Calu3 (cell line): Measurements from ENCODE around the gene BACH1. TPM values are rescaled to one million over a fixed set of nuclear protein-coding genes. Genes with fewer than 3 reads are reported as not detected.

Source experiments
- BruUV-seq: library from RNA; stranded (reverse); fragments of 400-500 nt; replicated peaks from 2 replicates; lab custom pipeline; 2021; lab: Mats Ljungman, UMichigan
- CTCF ChIA-PET: fragments of 300-600 bp; sonication (Branson Sonifier 250); formaldehyde crosslinking; loops from one replicate; lab custom pipeline; 2022; ENCODE audit warnings: antibody characterized with exemption; lab: Charles Lee
- DNase-seq: peaks from one replicate; pipeline ENCODE4 v3.0.0; 2022
- H3K27ac Mint-ChIP-seq: one replicate; pipeline ENCODE4 v1.8.0; 2022; ENCODE audit warnings: mixed read lengths; ENCODE audit not compliant: unreplicated experiment
- H3K27me3 Mint-ChIP-seq: one replicate; pipeline ENCODE4 v1.8.0; 2022; ENCODE audit warnings: mixed read lengths; ENCODE audit not compliant: unreplicated experiment
- H3K36me3 Mint-ChIP-seq: one replicate; pipeline ENCODE4 v1.8.0; 2022; ENCODE audit warnings: mild to moderate bottlenecking, moderate library complexity, mixed read lengths; ENCODE audit not compliant: insufficient read depth, unreplicated experiment
- H3K4me1 Mint-ChIP-seq: one replicate; pipeline ENCODE4 v1.8.0; 2022; ENCODE audit warnings: mild to moderate bottlenecking, low read depth, mixed read lengths; ENCODE audit not compliant: unreplicated experiment
- H3K4me3 Mint-ChIP-seq: one replicate; pipeline ENCODE4 v1.8.0; 2022; ENCODE audit warnings: mild to moderate bottlenecking, low read depth, moderate library complexity, mixed read lengths; ENCODE audit not compliant: unreplicated experiment
- H3K9me3 Mint-ChIP-seq: one replicate; pipeline ENCODE4 v1.8.0; 2022; ENCODE audit warnings: low read depth, mixed read lengths; ENCODE audit not compliant: unreplicated experiment
- intact Hi-C: fragments of 100-400 bp; cut with micrococcal nuclease; formaldehyde crosslinking; loops from one replicate; pipeline ENCODE4 v1.10.0; 2022; ENCODE audit not compliant: unreplicated experiment
- total RNA-seq: library from RNA; stranded (reverse); gene quantifications from 2 replicates; pipeline ENCODE4 v1.2.3, GENCODE V29; 2022
- TF ChIP-seq, protein P1 (sequence below): fragments of 200-600 bp; IDR thresholded peaks from one replicate; pipeline ENCODE4 v1.8.0; 2022; ENCODE audit warnings: antibody characterized with exemption; ENCODE audit not compliant: unreplicated experiment

Gene BACH1
- total RNA-seq, 1 experiment from 2014 or later, result 80.2 TPM

DNA sequence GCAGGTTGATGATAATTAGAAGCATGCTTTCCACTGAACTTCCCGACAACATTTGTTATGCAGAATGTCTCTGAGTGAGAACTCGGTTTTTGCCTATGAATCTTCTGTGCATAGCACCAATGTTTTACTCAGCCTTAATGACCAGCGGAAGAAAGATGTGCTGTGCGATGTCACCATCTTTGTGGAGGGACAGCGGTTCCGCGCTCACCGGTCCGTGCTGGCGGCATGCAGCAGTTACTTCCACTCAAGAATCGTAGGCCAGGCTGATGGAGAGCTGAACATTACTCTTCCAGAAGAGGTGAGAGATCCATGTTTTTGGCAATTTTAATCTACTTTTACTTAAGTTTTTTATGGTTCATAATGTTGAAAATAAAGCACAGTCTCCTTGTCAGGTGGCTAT, 22.5 kb downstream of the BACH1 start:
- intact Hi-C loops, result no loop called here
- TF ChIP-seq, protein P1, sequence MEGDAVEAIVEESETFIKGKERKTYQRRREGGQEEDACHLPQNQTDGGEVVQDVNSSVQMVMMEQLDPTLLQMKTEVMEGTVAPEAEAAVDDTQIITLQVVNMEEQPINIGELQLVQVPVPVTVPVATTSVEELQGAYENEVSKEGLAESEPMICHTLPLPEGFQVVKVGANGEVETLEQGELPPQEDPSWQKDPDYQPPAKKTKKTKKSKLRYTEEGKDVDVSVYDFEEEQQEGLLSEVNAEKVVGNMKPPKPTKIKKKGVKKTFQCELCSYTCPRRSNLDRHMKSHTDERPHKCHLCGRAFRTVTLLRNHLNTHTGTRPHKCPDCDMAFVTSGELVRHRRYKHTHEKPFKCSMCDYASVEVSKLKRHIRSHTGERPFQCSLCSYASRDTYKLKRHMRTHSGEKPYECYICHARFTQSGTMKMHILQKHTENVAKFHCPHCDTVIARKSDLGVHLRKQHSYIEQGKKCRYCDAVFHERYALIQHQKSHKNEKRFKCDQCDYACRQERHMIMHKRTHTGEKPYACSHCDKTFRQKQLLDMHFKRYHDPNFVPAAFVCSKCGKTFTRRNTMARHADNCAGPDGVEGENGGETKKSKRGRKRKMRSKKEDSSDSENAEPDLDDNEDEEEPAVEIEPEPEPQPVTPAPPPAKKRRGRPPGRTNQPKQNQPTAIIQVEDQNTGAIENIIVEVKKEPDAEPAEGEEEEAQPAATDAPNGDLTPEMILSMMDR, result no peak
- H3K27ac Mint-ChIP-seq, result no peak overlapping the region
- peaks cover 27% of the 10 kb centered on the region for H3K36me3 Mint-ChIP-seq
- no peaks in the 10 kb centered on the region for H3K27me3 Mint-ChIP-seq
- no peak for DNase-seq
- peaks cover 2% of the 10 kb centered on the region for H3K9me3 Mint-ChIP-seq
- CTCF ChIA-PET, result no interaction called here
- H3K4me1 Mint-ChIP-seq, result peaks cover 47% of the 10 kb centered on the region
- no TSS peak for BruUV-seq
- no peak overlapping the region for H3K4me3 Mint-ChIP-seq

DNA sequence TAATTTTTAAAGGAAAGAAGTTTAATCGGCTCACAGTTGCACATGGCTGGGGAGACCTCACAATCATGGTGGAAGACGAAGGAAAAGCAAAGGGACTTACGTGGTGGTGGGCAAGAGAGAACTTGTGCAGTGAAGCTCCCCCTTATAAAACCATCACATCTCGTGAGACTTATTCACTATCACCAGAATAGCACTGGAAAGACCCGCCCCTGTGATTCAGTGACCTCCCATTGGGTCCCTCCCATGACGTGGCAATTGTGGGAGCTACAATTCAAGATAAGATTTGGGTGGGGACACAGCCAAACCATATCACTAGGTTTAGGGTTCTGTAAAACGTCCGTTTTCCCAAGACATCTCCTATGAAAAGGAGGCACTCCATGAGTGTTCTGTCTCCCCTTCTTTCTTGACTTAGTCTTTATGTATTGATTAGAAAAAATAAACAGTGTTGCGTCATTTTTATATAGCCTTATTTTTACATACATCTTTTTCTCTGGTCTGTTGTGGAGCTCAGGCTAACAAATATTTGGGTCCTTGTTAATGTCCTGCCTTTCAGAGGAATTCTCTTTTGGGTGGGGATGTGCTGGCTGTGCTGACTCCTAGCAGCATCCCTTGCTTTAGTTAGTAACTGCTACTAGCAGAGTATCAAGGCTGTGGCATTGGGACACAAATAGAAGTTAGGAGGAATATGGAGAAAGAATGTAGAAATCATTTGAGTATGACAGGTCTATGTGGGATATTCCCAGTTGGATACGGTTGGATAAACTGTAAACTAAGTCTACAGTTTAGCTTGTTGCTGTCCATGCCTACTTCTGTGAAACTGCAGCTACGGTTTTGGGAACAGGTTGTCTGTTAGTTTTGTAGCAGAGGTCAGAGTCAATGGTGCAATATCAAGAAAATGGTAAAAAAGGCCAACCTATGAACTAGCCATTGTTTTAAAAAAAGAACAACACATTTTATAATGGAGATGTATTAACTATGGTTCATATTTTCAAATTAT, 23.5 kb downstream of the BACH1 start:
- peak overlapping the region; percentile 27 for H3K27ac Mint-ChIP-seq
- peaks cover 42% of the 10 kb centered on the region for H3K4me1 Mint-ChIP-seq
- CTCF ChIA-PET, result no interaction called here
- peaks cover 2% of the 10 kb centered on the region for H3K9me3 Mint-ChIP-seq
- no TSS peak for BruUV-seq
- intact Hi-C loops, result no loop called here
- H3K36me3 Mint-ChIP-seq, result peaks cover 37% of the 10 kb centered on the region
- H3K4me3 Mint-ChIP-seq, result no peak overlapping the region
- TF ChIP-seq, protein P1, result no peak
- DNase-seq, result no peak
- H3K27me3 Mint-ChIP-seq, result no peaks in the 10 kb centered on the region

DNA sequence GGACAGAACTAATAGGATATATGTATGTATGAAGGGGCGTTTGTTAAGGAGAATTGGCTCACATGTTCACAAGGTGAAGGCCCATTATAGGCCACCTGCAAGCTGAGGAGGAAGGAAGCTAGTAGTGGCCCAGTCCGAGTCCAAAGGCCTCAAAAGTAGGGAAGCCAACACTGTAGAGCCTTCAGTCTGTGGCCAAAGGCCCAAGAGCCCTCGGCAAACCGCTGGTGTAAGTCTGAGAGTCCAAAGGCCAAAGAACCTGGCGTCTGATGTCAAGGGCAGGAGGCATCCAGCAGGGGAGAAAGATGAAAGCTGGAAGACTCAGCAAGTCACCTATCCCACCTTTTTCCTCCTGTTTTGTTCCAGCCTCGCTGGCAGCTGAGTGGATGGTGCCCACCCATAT, 24.5 kb downstream of the BACH1 start:
- Mint-ChIP-seq H3K27me3 (no peaks in the 10 kb centered on the region), H3K27ac (no peak overlapping the region), H3K4me1 (peaks cover 32% of the 10 kb centered on the region), H3K36me3 (peaks cover 35% of the 10 kb centered on the region), H3K9me3 (peaks cover 2% of the 10 kb centered on the region), H3K4me3 (no peak overlapping the region)
- intact Hi-C loops, result no loop called here
- CTCF ChIA-PET, result interaction anchor here (0.6 kb wide), 1 partner anchor 82 kb away, joined by 5 read pairs; no protein-coding TSS in a partner anchor
- DNase-seq, result no peak
- TF ChIP-seq, protein P1, result no peak
- BruUV-seq, result no TSS peak

DNA sequence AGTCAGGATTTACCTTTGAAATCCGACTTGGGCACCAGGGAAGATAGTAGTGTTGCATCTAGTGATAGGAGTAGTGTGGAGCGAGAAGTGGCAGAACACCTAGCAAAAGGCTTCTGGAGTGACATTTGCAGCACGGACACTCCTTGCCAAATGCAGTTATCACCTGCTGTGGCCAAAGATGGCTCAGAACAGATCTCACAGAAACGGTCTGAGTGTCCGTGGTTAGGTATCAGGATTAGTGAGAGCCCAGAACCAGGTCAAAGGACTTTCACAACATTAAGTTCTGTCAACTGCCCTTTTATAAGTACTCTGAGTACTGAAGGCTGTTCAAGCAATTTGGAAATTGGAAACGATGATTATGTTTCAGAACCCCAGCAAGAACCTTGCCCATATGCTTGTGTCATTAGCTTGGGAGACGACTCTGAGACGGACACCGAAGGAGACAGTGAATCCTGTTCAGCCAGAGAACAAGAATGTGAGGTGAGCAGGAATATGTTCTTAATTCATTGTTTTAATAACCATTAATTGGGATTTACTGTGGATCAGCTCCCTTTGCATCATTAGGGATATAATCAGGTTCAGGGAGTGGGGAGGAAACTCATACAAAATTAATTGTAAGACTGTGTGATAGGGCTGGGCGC, 28.3 kb downstream of the BACH1 start:
- no peaks in the 10 kb centered on the region for H3K9me3 Mint-ChIP-seq
- H3K27me3 Mint-ChIP-seq, result no peaks in the 10 kb centered on the region
- intact Hi-C loops, result no loop called here
- TF ChIP-seq, protein P1, result no peak
- H3K4me3 Mint-ChIP-seq, result no peak overlapping the region
- DNase-seq, result no peak
- BruUV-seq, result no TSS peak
- H3K27ac Mint-ChIP-seq, result no peak overlapping the region
- peaks cover 12% of the 10 kb centered on the region for H3K4me1 Mint-ChIP-seq
- CTCF ChIA-PET, result interaction anchor here (0.6 kb wide), 1 partner anchor 544 kb away, joined by 4 read pairs; no protein-coding TSS in a partner anchor
- peaks cover 34% of the 10 kb centered on the region for H3K36me3 Mint-ChIP-seq
